PC-3 (cell line): ENCODE results near the gene BEND3. TPM values are rescaled to one million over a fixed set of nuclear protein-coding genes. Genes with fewer than 3 reads are reported as not detected.

Experiments used
- ATAC-seq: fragments of 200-7000 bp; cut with Tn5 transposase; 2 replicates; pipeline ENCODE4 v1.9.1; 2020; ENCODE audit warnings: mild to moderate bottlenecking, moderate library complexity
- BruUV-seq: library from RNA; stranded (reverse); fragments of 400-500 nt; replicated peaks from 2 replicates; lab custom pipeline; 2021; lab: Mats Ljungman, UMichigan
- CTCF ChIA-PET: fragments of 300-600 bp; sonication (Branson Sonifier 250); formaldehyde crosslinking; loops from one replicate; lab custom pipeline; 2022; ENCODE audit warnings: antibody characterized with exemption; lab: Charles Lee
- POLR2A ChIA-PET: fragments of 300-600 bp; sonication (Branson Sonifier 250); formaldehyde crosslinking; loops from one replicate; lab custom pipeline; 2022; ENCODE audit warnings: antibody characterized with exemption; ENCODE audit not compliant: unreplicated experiment; lab: Charles Lee
- DNase-seq: peaks from one replicate; pipeline ENCODE4 v3.0.0-alpha.2; 2015
- H2AFZ ChIP-seq: fragments of 300-600 bp; sonication (generic); 2 replicates; pipeline ENCODE4 v1.6.0; 2016; ENCODE audit warnings: antibody characterized with exemption, low read length
- H3F3A ChIP-seq: fragments of 300-600 bp; sonication (generic); one replicate; pipeline ENCODE4 v1.6.0; 2017; ENCODE audit warnings: antibody characterized with exemption, low read length, control low read depth, mild to moderate bottlenecking; ENCODE audit not compliant: unreplicated experiment
- H3K27ac ChIP-seq: fragments of 300-600 bp; sonication (generic); 2 replicates; pipeline ENCODE4 v1.5.1; 2016; ENCODE audit warnings: mild to moderate bottlenecking, low read length
- H3K27me3 ChIP-seq: fragments of 300-600 bp; sonication (generic); 2 replicates; pipeline ENCODE4 v1.6.1; 2016; ENCODE audit warnings: low read length, mixed read lengths
- H3K36me3 ChIP-seq: fragments of 300-600 bp; sonication (generic); 2 replicates; pipeline ENCODE4 v1.6.1; 2016; ENCODE audit warnings: low read depth, mixed run types, low read length, mixed read lengths
- H3K4me1 ChIP-seq: fragments of 300-600 bp; sonication (generic); 2 replicates; pipeline ENCODE4 v1.5.1; 2016; ENCODE audit warnings: low read length; ENCODE audit not compliant: insufficient read depth
- H3K4me2 ChIP-seq: fragments of 300-600 bp; sonication (generic); 2 replicates; pipeline ENCODE4 v1.6.0; 2016; ENCODE audit warnings: low read length
- H3K4me3 ChIP-seq: fragments of 300-600 bp; sonication (generic); 2 replicates; pipeline ENCODE4 v1.5.1; 2016; ENCODE audit warnings: mild to moderate bottlenecking, low read length, mixed read lengths
- H3K79me2 ChIP-seq: fragments of 300-600 bp; sonication (generic); 2 replicates; pipeline ENCODE4 v1.6.1; 2017; ENCODE audit warnings: low read length, mixed read lengths
- H3K9ac ChIP-seq: fragments of 300-600 bp; sonication (generic); 2 replicates; pipeline ENCODE4 v1.6.0; 2016; ENCODE audit warnings: mild to moderate bottlenecking, low read length
- H3K9me2 ChIP-seq: fragments of 300-600 bp; sonication (generic); replicated peaks from 2 replicates; pipeline ENCODE4 v1.6.1; 2016; ENCODE audit warnings: mixed run types, low read length, mixed read lengths
- H3K9me3 ChIP-seq: fragments of 300-600 bp; sonication (generic); 2 replicates; pipeline ENCODE4 v1.6.1; 2016; ENCODE audit warnings: low read length, mixed read lengths
- H4K20me1 ChIP-seq: fragments of 300-600 bp; sonication (generic); 2 replicates; pipeline ENCODE4 v1.6.1; 2016; ENCODE audit warnings: low read length, mixed read lengths
- EZH2 ChIP-seq: fragments of 300-600 bp; sonication (generic); IDR thresholded peaks from one replicate; pipeline ENCODE4 v1.6.1; 2017; ENCODE audit warnings: antibody characterized with exemption, mild to moderate bottlenecking, low read length; ENCODE audit not compliant: unreplicated experiment
- EZH2phosphoT487 ChIP-seq: fragments of 300-600 bp; sonication (generic); IDR thresholded peaks from 2 replicates; pipeline ENCODE4 v1.6.1; 2018; ENCODE audit warnings: mild to moderate bottlenecking, antibody characterized with exemption, low read length, borderline replicate concordance
- intact Hi-C: fragments of 100-400 bp; cut with micrococcal nuclease; formaldehyde crosslinking; loops from 2 replicates; pipeline ENCODE4 v1.9.0; 2023
- total RNA-seq: library from RNA; depleted of rRNA; stranded (reverse); fragments of >200 nt; gene quantifications from 2 replicates; pipeline ENCODE4 v1.2.3, GENCODE V29; 2014
- TF ChIP-seq, protein P1 (sequence below): fragments of 300-600 bp; sonication (generic); conservative IDR thresholded peaks from 2 replicates; pipeline ENCODE4 v1.5.1; 2017; ENCODE audit warnings: antibody characterized with exemption, low read depth, mild to moderate bottlenecking, low read length

The BEND3 gene
- total RNA-seq, 1 experiment from 2014 or later, result 4.5 TPM

- intact Hi-C loops, result loop anchor here (5.0 kb wide), 1 partner anchor 545 kb away; no protein-coding TSS in a partner anchor
- H3K4me1 ChIP-seq, result no peaks in the 10 kb centered on the region
- no peak overlapping the region for H3K4me2 ChIP-seq
- ChIA-PET POLR2A (no interaction called here), CTCF (interaction anchor here (0.6 kb wide), 1 partner anchor 46 kb away, joined by 5 read pairs; no protein-coding TSS in a partner anchor)
- H3K27ac ChIP-seq, result no peak overlapping the region
- no peaks in the 10 kb centered on the region for H3K9me2 ChIP-seq
- no peak overlapping the region for H2AFZ ChIP-seq
- no peaks in the 10 kb centered on the region for H3K9me3 ChIP-seq
- H3K4me3 ChIP-seq, result no peak overlapping the region
- ATAC-seq (no peak), DNase-seq (peak; percentile 53)
- H3K36me3 ChIP-seq, result no peaks in the 10 kb centered on the region
- BruUV-seq, result no TSS peak
- no peak overlapping the region for H3K9ac ChIP-seq
- no peaks in the 10 kb centered on the region for H3K27me3 ChIP-seq
- no peaks in the 10 kb centered on the region for H4K20me1 ChIP-seq
- no peak for TF ChIP-seq EZH2
- TF ChIP-seq EZH2phosphoT487, result no peak
- TF ChIP-seq, protein P1, sequence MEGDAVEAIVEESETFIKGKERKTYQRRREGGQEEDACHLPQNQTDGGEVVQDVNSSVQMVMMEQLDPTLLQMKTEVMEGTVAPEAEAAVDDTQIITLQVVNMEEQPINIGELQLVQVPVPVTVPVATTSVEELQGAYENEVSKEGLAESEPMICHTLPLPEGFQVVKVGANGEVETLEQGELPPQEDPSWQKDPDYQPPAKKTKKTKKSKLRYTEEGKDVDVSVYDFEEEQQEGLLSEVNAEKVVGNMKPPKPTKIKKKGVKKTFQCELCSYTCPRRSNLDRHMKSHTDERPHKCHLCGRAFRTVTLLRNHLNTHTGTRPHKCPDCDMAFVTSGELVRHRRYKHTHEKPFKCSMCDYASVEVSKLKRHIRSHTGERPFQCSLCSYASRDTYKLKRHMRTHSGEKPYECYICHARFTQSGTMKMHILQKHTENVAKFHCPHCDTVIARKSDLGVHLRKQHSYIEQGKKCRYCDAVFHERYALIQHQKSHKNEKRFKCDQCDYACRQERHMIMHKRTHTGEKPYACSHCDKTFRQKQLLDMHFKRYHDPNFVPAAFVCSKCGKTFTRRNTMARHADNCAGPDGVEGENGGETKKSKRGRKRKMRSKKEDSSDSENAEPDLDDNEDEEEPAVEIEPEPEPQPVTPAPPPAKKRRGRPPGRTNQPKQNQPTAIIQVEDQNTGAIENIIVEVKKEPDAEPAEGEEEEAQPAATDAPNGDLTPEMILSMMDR, result peak; percentile 54
- H3K79me2 ChIP-seq, result no peaks in the 10 kb centered on the region
- no peaks in the 10 kb centered on the region for H3F3A ChIP-seq
Measured at GRCh38 chr6:107132330-107132954, 17.1 kb upstream of the BEND3 start.

- H2AFZ ChIP-seq, result no peak overlapping the region
- H3K4me2 ChIP-seq, result no peak overlapping the region
- no peaks in the 10 kb centered on the region for H3F3A ChIP-seq
- TF ChIP-seq EZH2 (no peak), EZH2phosphoT487 (no peak)
- TF ChIP-seq, protein P1, result no peak
- no TSS peak for BruUV-seq
- no peak overlapping the region for H3K9ac ChIP-seq
- no peaks in the 10 kb centered on the region for H3K4me1 ChIP-seq
- no peaks in the 10 kb centered on the region for H3K79me2 ChIP-seq
- no peak overlapping the region for H3K27ac ChIP-seq
- H4K20me1 ChIP-seq, result no peaks in the 10 kb centered on the region
- H3K9me2 ChIP-seq, result no peaks in the 10 kb centered on the region
- CTCF ChIA-PET, result no interaction called here
- H3K36me3 ChIP-seq, result no peaks in the 10 kb centered on the region
- no peak for DNase-seq
- ATAC-seq, result no peak
- no peak overlapping the region for H3K4me3 ChIP-seq
- intact Hi-C loops, result no loop called here
- POLR2A ChIA-PET, result no interaction called here
- no peaks in the 10 kb centered on the region for H3K27me3 ChIP-seq
- H3K9me3 ChIP-seq, result no peaks in the 10 kb centered on the region
Measured at GRCh38 chr6:107129370-107129925, 14.1 kb upstream of the BEND3 start.

DNA sequence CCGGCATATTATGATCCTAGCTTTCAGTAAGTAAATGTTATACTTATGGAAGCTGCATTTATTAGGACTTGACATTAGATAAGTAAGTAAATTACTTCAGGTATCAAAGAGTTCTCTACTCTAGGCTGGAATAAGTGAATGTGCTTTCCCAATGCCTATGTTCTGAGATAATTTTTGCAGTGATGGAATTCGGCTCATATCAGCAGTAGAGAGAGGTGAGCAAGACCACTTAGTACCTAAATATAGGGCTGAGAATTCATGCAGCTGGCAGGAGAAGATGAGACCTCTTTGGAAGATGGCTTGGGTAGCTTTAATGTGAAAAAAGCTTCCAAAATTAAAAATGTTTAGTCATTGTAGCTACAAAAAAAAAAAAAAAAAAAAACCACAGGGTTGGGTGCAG lies 13.3 kb upstream of the BEND3 start:
- Histone ChIP-seq H3K9me2 (no peaks in the 10 kb centered on the region), H3K9ac (no peak overlapping the region), H3K4me1 (no peaks in the 10 kb centered on the region), H3K4me2 (no peak overlapping the region), H3K27me3 (no peaks in the 10 kb centered on the region), H3K36me3 (no peaks in the 10 kb centered on the region), H2AFZ (no peak overlapping the region), H3K4me3 (no peak overlapping the region), H3K79me2 (no peaks in the 10 kb centered on the region), H3F3A (no peaks in the 10 kb centered on the region), H3K27ac (no peak overlapping the region), H3K9me3 (no peaks in the 10 kb centered on the region), H4K20me1 (no peaks in the 10 kb centered on the region)
- ATAC-seq (no peak), DNase-seq (no peak)
- POLR2A ChIA-PET, result no interaction called here
- TF ChIP-seq, protein P1, result no peak
- TF ChIP-seq EZH2, result no peak
- no peak for TF ChIP-seq EZH2phosphoT487
- CTCF ChIA-PET, result no interaction called here
- intact Hi-C loops, result no loop called here
- no TSS peak for BruUV-seq
